Jurkat, Clone E6-1 (cell line): ENCODE results near the gene KIF26B.

Experiments used
- DNase-seq: peaks from one replicate; pipeline ENCODE4 v3.0.0-alpha.2; 2011; ENCODE audit warnings: low read depth, low spot score
- H3K4me3 ChIP-seq: 2 replicates; pipeline ENCODE4 v1.5.1; 2011; ENCODE audit warnings: mild to moderate bottlenecking, low read length, control low read depth, moderate library complexity

The KIF26B gene

GRCh38 chr1:245580651-245581050, 425.9 kb downstream of the KIF26B start:
- no peak overlapping the region for H3K4me3 ChIP-seq
- no peak for DNase-seq

- DNase-seq, result no peak
- no peak overlapping the region for H3K4me3 ChIP-seq
Observed at GRCh38 chr1:245582026-245582425, 427.2 kb downstream of the KIF26B start.

- no peak overlapping the region for H3K4me3 ChIP-seq
- no peak for DNase-seq
Observed at GRCh38 chr1:245583081-245583480, 428.3 kb downstream of the KIF26B start.

GRCh38 chr1:245583575-245584330, 429.0 kb downstream of the KIF26B start:
- DNase-seq, result no peak
- H3K4me3 ChIP-seq, result no peak overlapping the region

GRCh38 chr1:245585252-245585959, 430.6 kb downstream of the KIF26B start:
- DNase-seq, result no peak

GRCh38 chr1:245587435-245588115, 432.8 kb downstream of the KIF26B start:
- no peak overlapping the region for H3K4me3 ChIP-seq
- DNase-seq, result no peak

More at GRCh38 chr1:245585252-245585959, 430.6 kb downstream of the KIF26B start:
- no peak overlapping the region for H3K4me3 ChIP-seq

- no peak for DNase-seq
- H3K4me3 ChIP-seq, result no peak overlapping the region
Observed at GRCh38 chr1:245588116-245588639, 433.4 kb downstream of the KIF26B start.

GRCh38 chr1:245589316-245589715, 434.5 kb downstream of the KIF26B start:
- no peak overlapping the region for H3K4me3 ChIP-seq
- no peak for DNase-seq

GRCh38 chr1:245589906-245590305, 435.1 kb downstream of the KIF26B start:
- no peak overlapping the region for H3K4me3 ChIP-seq
- DNase-seq, result no peak

- DNase-seq, result no peak
- no peak overlapping the region for H3K4me3 ChIP-seq
Observed at GRCh38 chr1:245590726-245591125, 435.9 kb downstream of the KIF26B start.

GRCh38 chr1:245591346-245592188, 436.8 kb downstream of the KIF26B start:
- DNase-seq, result no peak

GRCh38 chr1:245592189-245592460, 437.3 kb downstream of the KIF26B start:
- no peak for DNase-seq
- no peak overlapping the region for H3K4me3 ChIP-seq

More at GRCh38 chr1:245591346-245592188, 436.8 kb downstream of the KIF26B start:
- no peak overlapping the region for H3K4me3 ChIP-seq

- no peak for DNase-seq
- H3K4me3 ChIP-seq, result no peak overlapping the region
Observed at GRCh38 chr1:245598524-245599305, 443.9 kb downstream of the KIF26B start.

GRCh38 chr1:245599371-245600174, 444.8 kb downstream of the KIF26B start:
- H3K4me3 ChIP-seq, result no peak overlapping the region
- no peak for DNase-seq

- DNase-seq, result no peak
- no peak overlapping the region for H3K4me3 ChIP-seq
Observed at GRCh38 chr1:245600658-245601057, 445.9 kb downstream of the KIF26B start.

- H3K4me3 ChIP-seq, result no peak overlapping the region
- DNase-seq, result no peak
Observed at GRCh38 chr1:245603311-245603865, 448.6 kb downstream of the KIF26B start.

- H3K4me3 ChIP-seq, result no peak overlapping the region
- DNase-seq, result no peak
Observed at GRCh38 chr1:245604979-245605378, 450.2 kb downstream of the KIF26B start.
